Effector memory CD8-positive, alpha-beta T cell (primary cell): ENCODE measurements around the gene TDRD3.

Experiments
- ATAC-seq: fragments of 150-1000 bp; cut with Tn5 transposase; replicated peaks from 2 replicates; pipeline ENCODE4 v1.10.0; 2021; ENCODE audit warnings: mild to moderate bottlenecking, moderate library complexity
- DNase-seq, 3 experiments: peaks; one replicate each; pipeline ENCODE4 v3.0.0; 2021
- H3K27ac Mint-ChIP-seq, 2 donors: one replicate each; pipeline ENCODE4 v1.8.0; 2022; ENCODE audit warnings: mild to moderate bottlenecking in 2 of 2, mixed read lengths in 2 of 2, moderate library complexity in 2 of 2
- H3K27me3 Mint-ChIP-seq, 2 donors: one replicate each; pipeline ENCODE4 v1.8.0; 2022; ENCODE audit warnings: mixed read lengths in 2 of 2
- H3K36me3 Mint-ChIP-seq: one replicate; pipeline ENCODE4 v1.8.0; 2022; ENCODE audit warnings: mild to moderate bottlenecking, moderate library complexity, mixed read lengths; ENCODE audit not compliant: insufficient read depth
- H3K4me1 Mint-ChIP-seq, 2 donors: one replicate each; pipeline ENCODE4 v1.8.0; 2022; ENCODE audit warnings: low read depth in 2 of 2, mixed read lengths in 2 of 2
- H3K4me3 Mint-ChIP-seq, 2 donors: one replicate each; pipeline ENCODE4 v1.8.0; 2022; ENCODE audit warnings: mild to moderate bottlenecking in 2 of 2, mixed read lengths in 2 of 2, moderate library complexity in 2 of 2
- H3K9me3 Mint-ChIP-seq, 2 donors: one replicate each; pipeline ENCODE4 v1.8.0; 2022; ENCODE audit warnings: mixed read lengths in 2 of 2

Gene TDRD3

GRCh38 chr13:60617991-60618733, 221.1 kb downstream of the TDRD3 start:
- no peaks in the 10 kb centered on the region for H3K4me1 Mint-ChIP-seq
- H3K9me3 Mint-ChIP-seq: peaks cover 0 to 5% of the 10 kb centered on the region in 2 donors
- H3K36me3 Mint-ChIP-seq: peaks cover 3% of the 10 kb centered on the region
- ATAC-seq (no peak), DNase-seq (no peak)
- H3K27ac Mint-ChIP-seq: no peak overlapping the region
- H3K4me3 Mint-ChIP-seq: no peak overlapping the region
- peaks cover 14 to 35% of the 10 kb centered on the region in 2 donors for H3K27me3 Mint-ChIP-seq

GRCh38 chr13:60619461-60619860, 222.4 kb downstream of the TDRD3 start:
- H3K9me3 Mint-ChIP-seq: peaks cover 0 to 5% of the 10 kb centered on the region in 2 donors

GRCh38 chr13:60620611-60621395, 223.8 kb downstream of the TDRD3 start:
- Mint-ChIP-seq H3K36me3 (peaks cover 3% of the 10 kb centered on the region), H3K4me3 (no peak overlapping the region), H3K27me3 (peaks cover 19 to 43% of the 10 kb centered on the region in 2 donors), H3K4me1 (no peaks in the 10 kb centered on the region), H3K9me3 (peaks cover 0 to 5% of the 10 kb centered on the region in 2 donors), H3K27ac (no peak overlapping the region)
- no peak for DNase-seq
- ATAC-seq: no peak

More at GRCh38 chr13:60619461-60619860, 222.4 kb downstream of the TDRD3 start:
- Mint-ChIP-seq H3K4me3 (no peak overlapping the region), H3K27ac (no peak overlapping the region), H3K27me3 (peaks cover 21 to 40% of the 10 kb centered on the region in 2 donors), H3K4me1 (no peaks in the 10 kb centered on the region), H3K36me3 (peaks cover 3% of the 10 kb centered on the region)
- ATAC-seq (no peak), DNase-seq (no peak)

GRCh38 chr13:60623151-60623550, 226.1 kb downstream of the TDRD3 start:
- Mint-ChIP-seq H3K27me3 (peaks cover 15 to 32% of the 10 kb centered on the region in 2 donors), H3K27ac (no peak overlapping the region), H3K9me3 (peaks cover 0 to 5% of the 10 kb centered on the region in 2 donors), H3K36me3 (peaks cover 3% of the 10 kb centered on the region), H3K4me3 (no peak overlapping the region), H3K4me1 (no peaks in the 10 kb centered on the region)
- DNase-seq (no peak), ATAC-seq (no peak)
